Activated naive CD8-positive, alpha-beta T cell treated with anti-CD3 and anti-CD28 coated beads for 36 hours (primary cell): ENCODE results near the gene PARP16. TPM values are rescaled to one million over a fixed set of nuclear protein-coding genes. Genes with fewer than 3 reads are reported as not detected.

Experiments
- DNase-seq: peaks from one replicate; pipeline ENCODE4 v3.0.0; 2021
- H3K27ac Mint-ChIP-seq: one replicate; pipeline ENCODE4 v1.8.0; 2022; ENCODE audit warnings: mild to moderate bottlenecking, moderate library complexity, mixed read lengths
- H3K27me3 Mint-ChIP-seq: one replicate; pipeline ENCODE4 v1.8.0; 2022; ENCODE audit warnings: mild to moderate bottlenecking, mixed read lengths
- H3K36me3 Mint-ChIP-seq: one replicate; pipeline ENCODE4 v1.8.0; 2021; ENCODE audit warnings: mild to moderate bottlenecking, mixed read lengths
- H3K4me1 Mint-ChIP-seq: one replicate; pipeline ENCODE4 v1.8.0; 2021; ENCODE audit warnings: mixed read lengths
- H3K4me3 Mint-ChIP-seq: one replicate; pipeline ENCODE4 v1.8.0; 2022; ENCODE audit warnings: mild to moderate bottlenecking, moderate library complexity, mixed read lengths
- H3K9me3 Mint-ChIP-seq: one replicate; pipeline ENCODE4 v1.8.0; 2022; ENCODE audit warnings: mixed read lengths
- total RNA-seq, 2 experiments: library from RNA; stranded (reverse); gene quantifications; one replicate each; pipeline ENCODE4 v1.2.3, GENCODE V29; 2021

PARP16 gene
- total RNA-seq, 2 experiments from 2014 or later = 15.5 to 16.4 TPM

- Mint-ChIP-seq H3K9me3 (no peaks in the 10 kb centered on the region), H3K27me3 (peaks cover 23% of the 10 kb centered on the region), H3K4me3 (no peak overlapping the region), H3K27ac (no peak overlapping the region), H3K36me3 (no peaks in the 10 kb centered on the region), H3K4me1 (no peaks in the 10 kb centered on the region)
- DNase-seq = no peak
Measured at GRCh38 chr15:65326818-65327217, 40.1 kb upstream of the PARP16 start.

- no peak overlapping the region for H3K27ac Mint-ChIP-seq
- H3K9me3 Mint-ChIP-seq = no peaks in the 10 kb centered on the region
- H3K4me3 Mint-ChIP-seq = no peak overlapping the region
- no peak for DNase-seq
- H3K4me1 Mint-ChIP-seq = no peaks in the 10 kb centered on the region
- peaks cover 23% of the 10 kb centered on the region for H3K27me3 Mint-ChIP-seq
- no peaks in the 10 kb centered on the region for H3K36me3 Mint-ChIP-seq
Measured at GRCh38 chr15:65326117-65326526, 39.4 kb upstream of the PARP16 start.

GRCh38 chr15:65323071-65323511 is 36.4 kb upstream of the PARP16 start:
- Mint-ChIP-seq H3K27ac (no peak overlapping the region), H3K9me3 (no peaks in the 10 kb centered on the region), H3K4me3 (no peak overlapping the region), H3K27me3 (peaks cover 29% of the 10 kb centered on the region), H3K36me3 (no peaks in the 10 kb centered on the region), H3K4me1 (no peaks in the 10 kb centered on the region)
- DNase-seq = no peak

GRCh38 chr15:65318870-65319356 is 32.2 kb upstream of the PARP16 start:
- no peak overlapping the region for H3K27ac Mint-ChIP-seq
- H3K36me3 Mint-ChIP-seq = no peaks in the 10 kb centered on the region
- H3K9me3 Mint-ChIP-seq = no peaks in the 10 kb centered on the region
- peak; percentile 81 for DNase-seq
- peaks cover 21% of the 10 kb centered on the region for H3K27me3 Mint-ChIP-seq
- H3K4me3 Mint-ChIP-seq = no peak overlapping the region
- H3K4me1 Mint-ChIP-seq = no peaks in the 10 kb centered on the region

- Mint-ChIP-seq H3K27ac (no peak overlapping the region), H3K4me1 (no peaks in the 10 kb centered on the region), H3K36me3 (no peaks in the 10 kb centered on the region), H3K4me3 (no peak overlapping the region), H3K9me3 (no peaks in the 10 kb centered on the region), H3K27me3 (no peaks in the 10 kb centered on the region)
- no peak for DNase-seq
Measured at GRCh38 chr15:65312400-65312916, 25.8 kb upstream of the PARP16 start.

GRCh38 chr15:65311760-65312159 is 25.1 kb upstream of the PARP16 start:
- H3K4me1 Mint-ChIP-seq = no peaks in the 10 kb centered on the region
- no peak overlapping the region for H3K27ac Mint-ChIP-seq
- no peaks in the 10 kb centered on the region for H3K36me3 Mint-ChIP-seq
- no peak overlapping the region for H3K4me3 Mint-ChIP-seq
- no peaks in the 10 kb centered on the region for H3K27me3 Mint-ChIP-seq
- DNase-seq = no peak
- H3K9me3 Mint-ChIP-seq = no peaks in the 10 kb centered on the region

- Mint-ChIP-seq H3K27me3 (no peaks in the 10 kb centered on the region), H3K27ac (no peak overlapping the region), H3K4me1 (peaks cover 5% of the 10 kb centered on the region), H3K36me3 (no peaks in the 10 kb centered on the region), H3K9me3 (no peaks in the 10 kb centered on the region), H3K4me3 (no peak overlapping the region)
- no peak for DNase-seq
Measured at GRCh38 chr15:65310431-65311137, 23.9 kb upstream of the PARP16 start.

- Mint-ChIP-seq H3K36me3 (no peaks in the 10 kb centered on the region), H3K9me3 (no peaks in the 10 kb centered on the region), H3K27me3 (peaks cover under 1% of the 10 kb centered on the region), H3K4me3 (no peak overlapping the region), H3K27ac (no peak overlapping the region), H3K4me1 (peaks cover 9% of the 10 kb centered on the region)
- DNase-seq = no peak
Measured at GRCh38 chr15:65309882-65310418, 23.3 kb upstream of the PARP16 start.

GRCh38 chr15:65307978-65308377 is 21.3 kb upstream of the PARP16 start:
- no peak overlapping the region for H3K27ac Mint-ChIP-seq
- DNase-seq = no peak
- H3K27me3 Mint-ChIP-seq = peaks cover 7% of the 10 kb centered on the region

GRCh38 chr15:65306551-65306950 is 19.9 kb upstream of the PARP16 start:
- peaks cover 20% of the 10 kb centered on the region for H3K4me1 Mint-ChIP-seq
- H3K4me3 Mint-ChIP-seq = no peak overlapping the region
- no peak overlapping the region for H3K27ac Mint-ChIP-seq
- no peak for DNase-seq
- H3K36me3 Mint-ChIP-seq = no peaks in the 10 kb centered on the region
- H3K27me3 Mint-ChIP-seq = peaks cover 7% of the 10 kb centered on the region
- H3K9me3 Mint-ChIP-seq = no peaks in the 10 kb centered on the region

More at GRCh38 chr15:65307978-65308377, 21.3 kb upstream of the PARP16 start:
- no peaks in the 10 kb centered on the region for H3K36me3 Mint-ChIP-seq
- peaks cover 20% of the 10 kb centered on the region for H3K4me1 Mint-ChIP-seq
- no peaks in the 10 kb centered on the region for H3K9me3 Mint-ChIP-seq
- no peak overlapping the region for H3K4me3 Mint-ChIP-seq

GRCh38 chr15:65305776-65306175 is 19.1 kb upstream of the PARP16 start:
- H3K9me3 Mint-ChIP-seq = no peaks in the 10 kb centered on the region
- no peaks in the 10 kb centered on the region for H3K36me3 Mint-ChIP-seq
- DNase-seq = no peak
- H3K4me1 Mint-ChIP-seq = peaks cover 20% of the 10 kb centered on the region
- H3K27me3 Mint-ChIP-seq = peaks cover 7% of the 10 kb centered on the region
- no peak overlapping the region for H3K4me3 Mint-ChIP-seq
- no peak overlapping the region for H3K27ac Mint-ChIP-seq

- H3K9me3 Mint-ChIP-seq = no peaks in the 10 kb centered on the region
- H3K4me3 Mint-ChIP-seq = peak overlapping the region; percentile 93
- DNase-seq = no peak
- H3K4me1 Mint-ChIP-seq = peaks cover 24% of the 10 kb centered on the region
- H3K27me3 Mint-ChIP-seq = peaks cover 7% of the 10 kb centered on the region
- H3K36me3 Mint-ChIP-seq = no peaks in the 10 kb centered on the region
- peak overlapping the region; percentile 97 for H3K27ac Mint-ChIP-seq
Measured at GRCh38 chr15:65305150-65305758, 18.6 kb upstream of the PARP16 start.

- H3K9me3 Mint-ChIP-seq = no peaks in the 10 kb centered on the region
- H3K27me3 Mint-ChIP-seq = peaks cover 7% of the 10 kb centered on the region
- H3K36me3 Mint-ChIP-seq = no peaks in the 10 kb centered on the region
- peaks cover 29% of the 10 kb centered on the region for H3K4me1 Mint-ChIP-seq
- peak within 1 kb of the TSS; percentile 93 for H3K4me3 Mint-ChIP-seq
- H3K27ac Mint-ChIP-seq = peak within 1 kb of the TSS; percentile 97
- DNase-seq = peak; percentile 88
Measured at GRCh38 chr15:65304381-65305149, 17.9 kb upstream of the PARP16 start, which contains the start of gene RNU5B-1. Gene RNU5B-1, plus strand, starts transcription at chr15:65304677.

GRCh38 chr15:65303687-65304380 is 17.2 kb upstream of the PARP16 start:
- Mint-ChIP-seq H3K9me3 (no peaks in the 10 kb centered on the region), H3K36me3 (no peaks in the 10 kb centered on the region), H3K27ac (peak overlapping the region; percentile 97), H3K4me1 (peaks cover 29% of the 10 kb centered on the region), H3K4me3 (peak overlapping the region; percentile 93), H3K27me3 (peaks cover 7% of the 10 kb centered on the region)
- DNase-seq = no peak
